Natural killer cell (primary cell): ENCODE data around the gene USE1. TPM values are rescaled to one million over a fixed set of nuclear protein-coding genes. Genes with fewer than 3 reads are reported as not detected.
A peak's percentile ranks its signal among the peaks of the same experiment; 100 is the strongest.

ENCODE experiments used
- ATAC-seq, 3 donors: fragments of 150-1000 bp in 2 of 3; fragments of 200-7000 bp in 1 of 3; cut with Tn5 transposase; 1 replicate in 1 of 3; 2 replicates in 2 of 3; pipeline ENCODE4 v1.10.0; 2021; ENCODE audit warnings: mild to moderate bottlenecking in 2 of 3, moderate library complexity in 2 of 3
- DNase-seq, 2 donors: peaks; one replicate each; pipeline versions ENCODE4 v3.0.0 to v3.0.0-alpha.2; 2013 to 2021; ENCODE audit warnings: mixed read lengths in 1 of 2
- H3K27ac ChIP-seq: one replicate; pipeline ENCODE4 v1.5.1; 2013; ENCODE audit warnings: mild to moderate bottlenecking, low read length
- H3K27me3 ChIP-seq: one replicate; pipeline ENCODE4 v1.6.1; 2013; ENCODE audit warnings: low read length; ENCODE audit not compliant: control insufficient read depth, insufficient read depth
- H3K36me3 ChIP-seq: one replicate; pipeline ENCODE4 v1.6.1; 2013; ENCODE audit warnings: low read length; ENCODE audit not compliant: control insufficient read depth, insufficient read depth
- H3K4me1 ChIP-seq: one replicate; pipeline ENCODE4 v1.6.1; 2013; ENCODE audit warnings: low read length; ENCODE audit not compliant: control insufficient read depth, insufficient read depth
- H3K4me3 ChIP-seq: one replicate; pipeline ENCODE4 v1.5.1; 2013; ENCODE audit warnings: low read length
- H3K9me3 ChIP-seq: one replicate; pipeline ENCODE4 v1.6.1; 2013; ENCODE audit warnings: low read length; ENCODE audit not compliant: control insufficient read depth, insufficient read depth
- H3K27ac Mint-ChIP-seq, 2 donors: one replicate each; pipeline ENCODE4 v1.8.0; 2022; ENCODE audit warnings: mild to moderate bottlenecking in 2 of 2, mixed read lengths in 2 of 2, moderate library complexity in 1 of 2
- H3K27me3 Mint-ChIP-seq, 2 donors: one replicate each; pipeline ENCODE4 v1.8.0; 2022; ENCODE audit warnings: low read depth in 2 of 2, mixed read lengths in 2 of 2
- H3K36me3 Mint-ChIP-seq: one replicate; pipeline ENCODE4 v1.8.0; 2022; ENCODE audit warnings: mixed read lengths
- H3K4me1 Mint-ChIP-seq, 2 donors: one replicate each; pipeline ENCODE4 v1.8.0; 2022; ENCODE audit warnings: mixed read lengths in 2 of 2
- H3K4me3 Mint-ChIP-seq: one replicate; pipeline ENCODE4 v1.8.0; 2022; ENCODE audit warnings: mild to moderate bottlenecking, moderate library complexity, mixed read lengths
- H3K9me3 Mint-ChIP-seq, 2 donors: one replicate each; pipeline ENCODE4 v1.8.0; 2022; ENCODE audit warnings: mixed read lengths in 2 of 2
- WGBS: methylation state at CpG from one replicate; pipeline ENCODE4 v1.1.7; 2013; ENCODE audit warnings: missing lambda C conversion rate; ENCODE audit not compliant: insufficient coverage; 5-methylcytosine and 5-hydroxymethylcytosine counted together
- intact Hi-C: fragments of 100-400 bp; cut with micrococcal nuclease; formaldehyde crosslinking; loops from one replicate; pipeline ENCODE4 v1.14.2; 2022
- total RNA-seq, 4 donors: library from RNA; stranded (reverse); fragments of 120-200 nt in 1 of 4; gene quantifications; one replicate each; pipeline versions ENCODE4 v1.2.3 to v1.2.4, GENCODE V29; 2013 to 2022
- TF ChIP-seq, protein P1 (sequence below): fragments of 200-600 bp; IDR thresholded peaks from one replicate; pipeline ENCODE4 v1.8.0; 2022; ENCODE audit warnings: antibody characterized with exemption

The USE1 gene
- total RNA-seq, 3 donors from 2014 or later (not counting 1 experiment from before 2014, with no cell fraction given): 16.4 to 21.1 (median 20.9) TPM

DNA sequence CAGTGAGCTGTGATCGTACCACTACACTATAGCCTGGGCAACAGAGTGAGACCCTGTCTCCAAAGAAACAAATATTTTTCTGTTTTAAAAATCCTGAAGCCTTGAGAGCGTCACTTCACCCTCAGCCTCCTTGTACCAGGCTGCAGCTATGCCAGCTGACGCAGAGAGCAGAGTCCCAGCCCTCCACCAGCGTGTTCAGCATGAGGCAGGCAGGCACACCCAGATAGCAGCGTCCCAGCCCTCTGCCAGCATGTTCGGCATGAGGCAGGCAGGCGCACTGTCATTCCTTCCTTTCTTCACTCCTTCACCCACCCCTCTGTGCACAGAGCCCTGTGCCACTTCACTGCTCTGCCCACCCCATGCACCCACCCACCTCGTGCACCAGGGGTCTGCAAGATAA is 43.3 kb upstream of the USE1 start:
- Mint-ChIP-seq H3K27ac (peak overlapping the region in 1 of 2 donors; percentile 47), H3K4me1 (no peaks in the 10 kb centered on the region), H3K36me3 (no peaks in the 10 kb centered on the region), H3K9me3 (no peaks in the 10 kb centered on the region), H3K4me3 (no peak overlapping the region), H3K27me3 (no peaks in the 10 kb centered on the region)
- intact Hi-C loops: no loop called here
- no peak overlapping the region for H3K4me3 ChIP-seq
- TF ChIP-seq, protein P1, sequence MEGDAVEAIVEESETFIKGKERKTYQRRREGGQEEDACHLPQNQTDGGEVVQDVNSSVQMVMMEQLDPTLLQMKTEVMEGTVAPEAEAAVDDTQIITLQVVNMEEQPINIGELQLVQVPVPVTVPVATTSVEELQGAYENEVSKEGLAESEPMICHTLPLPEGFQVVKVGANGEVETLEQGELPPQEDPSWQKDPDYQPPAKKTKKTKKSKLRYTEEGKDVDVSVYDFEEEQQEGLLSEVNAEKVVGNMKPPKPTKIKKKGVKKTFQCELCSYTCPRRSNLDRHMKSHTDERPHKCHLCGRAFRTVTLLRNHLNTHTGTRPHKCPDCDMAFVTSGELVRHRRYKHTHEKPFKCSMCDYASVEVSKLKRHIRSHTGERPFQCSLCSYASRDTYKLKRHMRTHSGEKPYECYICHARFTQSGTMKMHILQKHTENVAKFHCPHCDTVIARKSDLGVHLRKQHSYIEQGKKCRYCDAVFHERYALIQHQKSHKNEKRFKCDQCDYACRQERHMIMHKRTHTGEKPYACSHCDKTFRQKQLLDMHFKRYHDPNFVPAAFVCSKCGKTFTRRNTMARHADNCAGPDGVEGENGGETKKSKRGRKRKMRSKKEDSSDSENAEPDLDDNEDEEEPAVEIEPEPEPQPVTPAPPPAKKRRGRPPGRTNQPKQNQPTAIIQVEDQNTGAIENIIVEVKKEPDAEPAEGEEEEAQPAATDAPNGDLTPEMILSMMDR: no peak
- WGBS: 99% methylated on average over 8 of the region's 8 CpGs
- DNase-seq (no peak), ATAC-seq (no peak)
- H3K27ac ChIP-seq: no peak overlapping the region
- H3K9me3 ChIP-seq: no peaks in the 10 kb centered on the region
- H3K4me1 ChIP-seq: no peaks in the 10 kb centered on the region
- H3K27me3 ChIP-seq: no peaks in the 10 kb centered on the region
- H3K36me3 ChIP-seq: peaks cover 72% of the 10 kb centered on the region

DNA sequence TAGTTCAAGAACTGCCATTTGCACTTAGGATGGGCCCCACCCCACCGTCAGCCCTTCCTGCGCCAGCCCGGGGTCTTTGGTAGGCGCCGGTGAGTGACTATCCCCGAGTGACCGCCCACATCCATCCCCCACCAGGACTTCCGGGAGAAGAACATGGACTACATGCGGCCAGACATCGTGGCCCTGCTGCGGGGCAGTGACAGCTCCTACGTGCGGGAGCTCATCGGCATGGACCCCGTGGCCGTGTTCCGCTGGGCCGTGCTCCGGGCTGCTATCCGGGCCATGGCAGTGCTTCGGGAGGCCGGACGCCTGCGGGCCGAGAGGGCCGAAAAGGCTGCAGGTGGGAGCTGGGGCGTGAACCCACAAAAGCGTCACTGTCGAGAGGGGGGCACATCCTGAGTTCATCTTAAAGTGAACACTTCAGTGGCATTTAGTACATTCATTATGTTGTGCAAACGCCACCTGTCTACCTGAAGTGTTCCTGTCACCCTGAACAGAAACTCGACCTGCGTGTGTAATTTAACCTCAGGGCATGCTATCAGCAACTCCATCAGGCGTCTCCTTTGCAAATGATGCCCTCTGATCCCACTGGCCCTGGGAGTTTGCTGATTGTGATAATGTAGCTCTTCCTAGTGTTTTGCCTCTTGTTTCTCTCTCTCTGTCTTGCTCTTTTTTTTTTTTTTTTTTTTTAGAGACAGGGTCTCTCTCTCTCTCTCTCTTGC is 42.4 kb upstream of the USE1 start:
- TF ChIP-seq, protein P1: no peak
- Histone ChIP-seq H3K36me3 (peaks cover 74% of the 10 kb centered on the region), H3K4me1 (no peaks in the 10 kb centered on the region), H3K9me3 (no peaks in the 10 kb centered on the region), H3K4me3 (no peak overlapping the region), H3K27me3 (no peaks in the 10 kb centered on the region), H3K27ac (no peak overlapping the region)
- no peak overlapping the region for H3K4me3 Mint-ChIP-seq
- DNase-seq (no peak), ATAC-seq (no peak)
- 87% methylated on average over 33 of the region's 33 CpGs for WGBS
- H3K27me3 Mint-ChIP-seq: no peaks in the 10 kb centered on the region
- H3K36me3 Mint-ChIP-seq: no peaks in the 10 kb centered on the region
- intact Hi-C loops: no loop called here
- H3K9me3 Mint-ChIP-seq: no peaks in the 10 kb centered on the region
- H3K4me1 Mint-ChIP-seq: no peaks in the 10 kb centered on the region
- H3K27ac Mint-ChIP-seq: no peak overlapping the region

DNA sequence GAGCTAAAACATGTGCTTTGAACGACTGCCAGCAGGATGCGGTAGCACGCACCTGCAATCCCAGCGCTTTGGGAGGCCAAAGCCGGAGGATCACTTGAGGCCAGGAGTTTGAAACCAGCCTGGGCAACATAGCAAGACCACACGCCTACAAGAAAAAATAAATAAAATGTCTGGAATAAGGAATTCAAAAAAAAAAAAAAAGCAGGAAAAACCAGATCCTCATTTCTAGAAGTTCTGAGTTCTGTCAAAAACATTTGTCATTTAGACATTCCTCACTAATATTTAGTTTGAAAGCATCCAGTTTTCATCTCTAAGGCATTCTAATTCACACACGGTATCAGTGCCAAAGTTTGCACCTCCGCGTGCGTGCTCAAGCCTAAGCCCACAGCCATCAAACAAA is 36.9 kb upstream of the USE1 start:
- H3K27ac ChIP-seq: no peak overlapping the region
- WGBS: 93% methylated on average over 10 of the region's 10 CpGs
- ATAC-seq (no peak), DNase-seq (no peak)
- H3K4me3 ChIP-seq: no peak overlapping the region
- Mint-ChIP-seq H3K9me3 (no peaks in the 10 kb centered on the region), H3K4me1 (peaks cover 4 to 5% of the 10 kb centered on the region in 2 donors), H3K4me3 (no peak overlapping the region), H3K36me3 (no peaks in the 10 kb centered on the region), H3K27me3 (no peaks in the 10 kb centered on the region), H3K27ac (no peak overlapping the region)
- peaks cover 12% of the 10 kb centered on the region for H3K4me1 ChIP-seq
- peaks cover 50% of the 10 kb centered on the region for H3K36me3 ChIP-seq
- H3K27me3 ChIP-seq: no peaks in the 10 kb centered on the region
- intact Hi-C loops: no loop called here
- TF ChIP-seq, protein P1: no peak
- H3K9me3 ChIP-seq: no peaks in the 10 kb centered on the region
